ENCODE measurements around the gene RPL22.

GRCh38 chr1:6145864-6146410, 53.5 kb downstream of the RPL22 start:
- TF ChIP-seq, protein P1, sequence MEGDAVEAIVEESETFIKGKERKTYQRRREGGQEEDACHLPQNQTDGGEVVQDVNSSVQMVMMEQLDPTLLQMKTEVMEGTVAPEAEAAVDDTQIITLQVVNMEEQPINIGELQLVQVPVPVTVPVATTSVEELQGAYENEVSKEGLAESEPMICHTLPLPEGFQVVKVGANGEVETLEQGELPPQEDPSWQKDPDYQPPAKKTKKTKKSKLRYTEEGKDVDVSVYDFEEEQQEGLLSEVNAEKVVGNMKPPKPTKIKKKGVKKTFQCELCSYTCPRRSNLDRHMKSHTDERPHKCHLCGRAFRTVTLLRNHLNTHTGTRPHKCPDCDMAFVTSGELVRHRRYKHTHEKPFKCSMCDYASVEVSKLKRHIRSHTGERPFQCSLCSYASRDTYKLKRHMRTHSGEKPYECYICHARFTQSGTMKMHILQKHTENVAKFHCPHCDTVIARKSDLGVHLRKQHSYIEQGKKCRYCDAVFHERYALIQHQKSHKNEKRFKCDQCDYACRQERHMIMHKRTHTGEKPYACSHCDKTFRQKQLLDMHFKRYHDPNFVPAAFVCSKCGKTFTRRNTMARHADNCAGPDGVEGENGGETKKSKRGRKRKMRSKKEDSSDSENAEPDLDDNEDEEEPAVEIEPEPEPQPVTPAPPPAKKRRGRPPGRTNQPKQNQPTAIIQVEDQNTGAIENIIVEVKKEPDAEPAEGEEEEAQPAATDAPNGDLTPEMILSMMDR (IDR thresholded peaks at IDR 0.05; ENCODE audit: insufficient read depth, low read depth, low read length) = no peak
- TF ChIP-seq EZH2 (IDR thresholded peaks at IDR 0.05; ENCODE audit: insufficient read depth, low read length) = no peak
